K562 (cell line): ENCODE results near the gene PTPRE. TPM values are rescaled to one million over a fixed set of nuclear protein-coding genes. Genes with fewer than 3 reads are reported as not detected.
A peak's percentile ranks its signal among the peaks of the same experiment; 100 is the strongest.

Source experiments
- ATAC-seq: fragments of 200-7000 bp; cut with Tn5 transposase; 3 replicates; pipeline ENCODE4 v1.9.1; 2020; ENCODE audit warnings: moderate library complexity
- Bru-seq: library from RNA; stranded (reverse); fragments of 400-500 nt; gene quantifications from one replicate; lab custom pipeline; 2021; lab: Mats Ljungman, UMichigan
- BruChase-seq, 2 experiments: library from RNA; stranded (reverse); fragments of 400-500 nt; gene quantifications; one replicate each; lab custom pipeline; 2021; lab: Mats Ljungman, UMichigan
- BruUV-seq: library from RNA; stranded (reverse); fragments of 400-500 nt; replicated peaks from 2 replicates; lab custom pipeline; 2021; lab: Mats Ljungman, UMichigan
- CTCF ChIA-PET: fragments of 300-600 bp; formaldehyde crosslinking; extraction: SDS; loops from one replicate; lab custom pipeline; 2021; ENCODE audit warnings: low intra/inter-chr PET ratio; lab: Yijun Ruan, JAX
- POLR2A ChIA-PET: fragments of 300-600, 350-650 bp; sonication (Branson Sonifier 250); formaldehyde crosslinking; extraction: SDS; loops from one replicate; lab custom pipeline; 2021; ENCODE audit warnings: antibody characterized with exemption, inconsistent platforms; lab: Yijun Ruan, JAX
- DNase-seq, 4 experiments: peaks; one replicate each; pipeline versions ENCODE4 v3.0.0 to v3.0.0-alpha.2; 2011 to 2018; ENCODE audit warnings: low spot score in 3 of 4, mixed read lengths in 3 of 4; ENCODE audit errors: extremely low read depth in 1 of 4
- FAIRE-seq: peaks from 2 replicates; lab custom pipeline; 2011; peaks lifted over from hg19 to GRCh38; lab: Jason Lieb, UNC
- H2AFZ ChIP-seq: 2 replicates; pipeline ENCODE4 v1.6.0; 2011; ENCODE audit warnings: low read depth, low read length, control low read depth, inconsistent platforms
- H3K27ac ChIP-seq: fragments of 200-600 bp; 3 replicates; pipeline ENCODE4 v1.8.0; 2011; ENCODE audit warnings: low read depth, mild to moderate bottlenecking, control low read depth, inconsistent platforms, low read length, moderate library complexity, mixed read lengths; ENCODE audit errors: extremely low read depth
- H3K27me3 ChIP-seq, 2 experiments: fragments of 300-600 bp in 1 of 2; 2 replicates in 1 of 2; 3 replicates in 1 of 2; pipeline versions ENCODE4 v1.6.0 to v1.8.0; 2011; ENCODE audit warnings: inconsistent platforms in 2 of 2, low read length in 2 of 2, mild to moderate bottlenecking in 1 of 2, mixed read lengths in 1 of 2, moderate library complexity in 1 of 2; ENCODE audit not compliant: control insufficient read depth in 2 of 2, insufficient read depth in 2 of 2
- H3K36me3 ChIP-seq: fragments of 300-600 bp; 3 replicates; pipeline ENCODE4 v1.8.0; 2011; ENCODE audit warnings: mild to moderate bottlenecking, low read length, inconsistent platforms; ENCODE audit not compliant: control insufficient read depth, insufficient read depth
- H3K4me1 ChIP-seq, 2 experiments: fragments of 200-600 bp in 1 of 2; replicated peaks in 1 of 2; 2 replicates in 1 of 2; 3 replicates in 1 of 2; pipeline versions ENCODE4 v1.5.1 to v1.8.0; 2011; ENCODE audit warnings: inconsistent platforms in 2 of 2, low read length in 2 of 2, mild to moderate bottlenecking in 1 of 2, mixed read lengths in 1 of 2, moderate library complexity in 1 of 2; ENCODE audit not compliant: control insufficient read depth in 2 of 2, insufficient read depth in 2 of 2
- H3K4me2 ChIP-seq: 2 replicates; pipeline ENCODE4 v1.6.1; 2011; ENCODE audit warnings: low read length, control low read depth, inconsistent platforms, mixed read lengths; ENCODE audit not compliant: insufficient read depth
- H3K4me3 ChIP-seq: fragments of 200-600 bp; sonication (generic), shearing (Covaris generic); 2 replicates; pipeline ENCODE4 v1.5.1; 2016; ENCODE audit warnings: control low read depth, inconsistent platforms
- H3K79me2 ChIP-seq: fragments of 200-600 bp; 3 replicates; pipeline ENCODE4 v1.8.0; 2011; ENCODE audit warnings: low read length, inconsistent platforms; ENCODE audit not compliant: control insufficient read depth, insufficient read depth
- H3K9ac ChIP-seq, 2 experiments: 2 replicates each; pipeline versions ENCODE4 v1.6.0 to v1.6.1; 2011; ENCODE audit warnings: low read depth in 2 of 2, low read length in 2 of 2, control low read depth in 1 of 2, inconsistent platforms in 1 of 2, mild to moderate bottlenecking in 1 of 2, mixed read lengths in 1 of 2; ENCODE audit not compliant: insufficient read depth in 1 of 2
- H3K9me1 ChIP-seq: one replicate; pipeline ENCODE4 v1.6.0; 2011; ENCODE audit warnings: inconsistent platforms, mild to moderate bottlenecking, low read length, moderate library complexity; ENCODE audit not compliant: control insufficient read depth, insufficient read depth
- H3K9me3 ChIP-seq: replicated peaks from 2 replicates; pipeline ENCODE4 v1.5.1; 2011; ENCODE audit warnings: low read depth, low read length, inconsistent platforms; ENCODE audit not compliant: control insufficient read depth, insufficient read depth
- H4K20me1 ChIP-seq: replicated peaks from 2 replicates; pipeline ENCODE4 v1.6.1; 2011; ENCODE audit warnings: low read length, inconsistent platforms, mixed read lengths; ENCODE audit not compliant: control insufficient read depth, insufficient read depth
- ID3 ChIP-seq, 2 experiments: fragments of 250-450 bp in 1 of 2; fragments of 450-650 bp in 1 of 2; sonication (Bioruptor Pico) in 1 of 2; IDR thresholded peaks; 2 replicates each; pipeline versions ENCODE4 v1.6.1 to v1.8.0; 2016 to 2021; ENCODE audit warnings: mild to moderate bottlenecking in 2 of 2, moderate library complexity in 2 of 2, missing compliant biosample characterization in 1 of 2, missing genetic modification characterization in 1 of 2
- MAZ ChIP-seq, 2 experiments: fragments of 450-650 bp in 1 of 2; sonication (generic) in 1 of 2; formaldehyde crosslinking; IDR thresholded peaks in 1 of 2; conservative IDR thresholded peaks in 1 of 2; 2 replicates each; pipeline versions ENCODE4 v1.4.0 to v1.5.0; 2020; ENCODE audit warnings: mild to moderate bottlenecking in 1 of 2, missing genetic modification reagents in 1 of 2
- REST ChIP-seq, 2 experiments: fragments of 450-650 bp; formaldehyde crosslinking in 1 of 2; IDR thresholded peaks; 2 replicates each; pipeline versions ENCODE4 v1.4.0 to v1.6.1; 2014 to 2020; ENCODE audit warnings: mild to moderate bottlenecking in 2 of 2, borderline replicate concordance in 1 of 2, low read depth in 1 of 2
- SMC3 ChIP-seq: conservative IDR thresholded peaks from 2 replicates; pipeline ENCODE4 v1.6.1; 2011; ENCODE audit warnings: low read depth, low read length, improper control_type of control experiment; ENCODE audit not compliant: insufficient read depth
- WGBS: fragments of 100-300 bp; shearing (Covaris generic); methylation state at CpG from one replicate; pipeline ENCODE4 v1.1.6; 2016; ENCODE audit warnings: low coverage, mixed read lengths; ENCODE audit not compliant: insufficient coverage; ENCODE audit errors: missing lambda C conversion rate; 5-methylcytosine and 5-hydroxymethylcytosine counted together
- in situ Hi-C: fragments of 300-500 bp; cut with MboI; formaldehyde crosslinking; loops from 4 replicates; pipeline ENCODE4 v1.15.0; 2018; ENCODE audit warnings: inconsistent platforms, mixed read lengths
- intact Hi-C: fragments of 100-400 bp; cut with micrococcal nuclease; formaldehyde crosslinking; loops from 2 replicates; pipeline ENCODE4 v1.14.2; 2022
- long read RNA-seq, 3 experiments: library from polyadenylated mRNA in 2 of 3; library from RNA in 1 of 3; unstranded in 2 of 3; stranded (forward) in 1 of 3; transcript quantifications; one replicate each; pipeline ENCODE4 v2.0.0, GENCODE V29; 2019 to 2022
- polyA minus RNA-seq, 3 experiments: library from RNA; depleted of rRNA, polyadenylated mRNA; stranded (reverse); fragments of >200 nt; gene quantifications; 2 replicates each; pipeline ENCODE4 v1.2.3, GENCODE V29; 2011
- polyA plus RNA-seq, 8 experiments: library from polyadenylated mRNA; depleted of rRNA in 4 of 8; stranded (reverse) in 5 of 8; unstranded in 3 of 8; fragments of >200 nt; fragmentation: Nextera tagmentation in 2 of 8; fragmentation: Illumina TruSeq in 1 of 8; extraction: Ambion mirVana in 2 of 8; extraction: Trizol in 1 of 8; gene quantifications; 2 replicates each; pipeline versions ENCODE4 v1.2.1 to v1.2.3, GENCODE V29; 2011 to 2014; ENCODE audit warnings: inconsistent platforms in 1 of 8, missing spikeins in 1 of 8
- total RNA-seq, 7 experiments: library from RNA; depleted of rRNA in 6 of 7; stranded (reverse); fragments of >200 nt in 6 of 7; fragmentation: Illumina TruSeq in 2 of 7; extraction: Trizol in 2 of 7; gene quantifications; 2 replicates each; pipeline versions ENCODE4 v1.2.1 to v1.2.3, GENCODE V29; 2011 to 2021; ENCODE audit warnings: low replicate concordance in 1 of 7

PTPRE gene
- total RNA-seq (2011; cell fraction: chromatin; rRNA removed; ENCODE audit: low replicate concordance), result 0.30 TPM in 1 of 2 replicates, not detected in the other
- 0.17 TPM in 1 of 2 replicates, not detected in the other for total RNA-seq (2011; cell fraction: nucleolus; rRNA removed)
- total RNA-seq (2011; cell fraction: nucleoplasm; rRNA removed), result not detected in 2 replicates
- total RNA-seq (2014; rRNA removed), result not detected in 2 replicates
- not detected in 2 replicates for total RNA-seq (2014; rRNA removed; fragmentation: Illumina TruSeq; extraction: Trizol)
- total RNA-seq (2015; rRNA removed; fragmentation: Illumina TruSeq; extraction: Trizol), result 0.04 TPM in 1 of 2 replicates, not detected in the other
- 0.13 and 0.16 TPM in 2 replicates for total RNA-seq (2021)
- 0.04 TPM in 1 of 2 replicates, not detected in the other for polyA plus RNA-seq (2011; rRNA removed)
- polyA plus RNA-seq (2011; cell fraction: cytosol; rRNA removed), result 0.28 TPM in 1 of 2 replicates, not detected in the other
- polyA plus RNA-seq (2011; cell fraction: nucleus; rRNA removed), result 0.17 and 0.28 TPM in 2 replicates
- 0.05 and 0.17 TPM in 2 replicates for polyA plus RNA-seq (2012)
- polyA plus RNA-seq (2014; fragmentation: Illumina TruSeq; extraction: Trizol), result 0.04 TPM in 1 of 2 replicates, not detected in the other
- under 1 TPM in 1 of 2 experiments, not detected in 1; 0.01 TPM for polyA plus RNA-seq (2014; fragmentation: Nextera tagmentation; extraction: Ambion mirVana)
- polyA plus RNA-seq (2014; rRNA removed), result 0.03 TPM in 1 of 2 replicates, not detected in the other
- not detected in 2 replicates for polyA minus RNA-seq (2011; rRNA and poly(A)+ RNA removed)
- not detected in 2 replicates for polyA minus RNA-seq (2011; cell fraction: cytosol; rRNA and poly(A)+ RNA removed)
- not detected in 2 replicates for polyA minus RNA-seq (2011; cell fraction: nucleus; rRNA and poly(A)+ RNA removed)
- Bru-seq, nascent RNA, result percentile 10 among the genes with signal in this experiment
- BruChase-seq, experiment 1, labeled RNA remaining after a 2-hour chase, result not detected
- percentile 6 among the genes with signal in this experiment for BruChase-seq, experiment 2, labeled RNA remaining after a 6-hour chase
- long read RNA-seq, experiment 1, result 0 reads
- long read RNA-seq, experiment 2, result 0 reads
- long read RNA-seq, experiment 3, result 0 reads

GRCh38 chr10:127906548-127907377 is at the start of gene PTPRE:
Gene PTPRE (plus strand): TSS chr10:127907103. CDS start chr10:128040882, 133,779 bp downstream.
- WGBS, result 8% methylated on average over 21 of the region's 78 CpGs
- intact Hi-C loops, result loop anchor here (1.0 kb wide), 1 partner anchor 104 kb away; no protein-coding TSS in a partner anchor
- Histone ChIP-seq H3K27ac (no peak within 1 kb of the TSS), H3K4me2 (no peak within 1 kb of the TSS), H3K27me3 (no peaks in the 10 kb centered on the region; a peak in 1 of 5 replicates), H3K36me3 (no peaks in the 10 kb centered on the region), H2AFZ (no peak within 1 kb of the TSS), H4K20me1 (no peaks in the 10 kb centered on the region), H3K4me3 (no peak within 1 kb of the TSS), H3K9me3 (no peaks in the 10 kb centered on the region), H3K4me1 (peaks cover 0 to 5% of the 10 kb centered on the region in 2 experiments; a peak in 1 of 5 replicates), H3K9ac (no peak within 1 kb of the TSS), H3K79me2 (no peaks in the 10 kb centered on the region), H3K9me1 (no peaks in the 10 kb centered on the region)
- no TSS peak for BruUV-seq
- ChIA-PET POLR2A (no interaction called here), CTCF (interaction anchor here (1.0 to 1.6 kb wide), 2 partner anchors 104 to 162 kb away, joined by 3 to 11 read pairs; no protein-coding TSS in a partner anchor)
- in situ Hi-C loops, result no loop called here
- peak; percentile 17 to 59 (median 53) for DNase-seq
- ATAC-seq, result peak; percentile 96
- FAIRE-seq, result no peak
- TF ChIP-seq ID3 (CRISPR knock-in tag; IDR thresholded peaks at IDR 0.05) (no peak), ID3 (tag; IDR thresholded peaks at IDR 0.05) (no peak), REST (IDR thresholded peaks at IDR 0.05; ENCODE audit: borderline replicate concordance) (peak; percentile 45; the same call in 1 of the 2 replicates), REST (CRISPR knock-in tag; IDR thresholded peaks at IDR 0.05; ENCODE audit: low read depth) (no peak), MAZ (CRISPR knock-in tag; conservative IDR thresholded peaks at IDR 0.05 in 1 of 2, IDR thresholded peaks at IDR 0.05 in 1 of 2) (0 out of 4 replicates have a peak, but pooled peaks of 1 of the 2 experiments have one; percentile 54), SMC3 (0 out of 2 replicates have a peak, but pooled peaks have one; percentile 43)
